NT2/D1 (cell line): ENCODE data around the gene GNB5.
"Not testable (repeated sequence)": the region's sequence is repeated elsewhere in the genome, so short reads cannot be mapped to it uniquely, and the experiment has no call there.

ENCODE experiments used
- DNase-seq: peaks from one replicate; pipeline ENCODE4 v3.0.0-alpha.2; 2011; ENCODE audit warnings: low read depth, low spot score
- H3K27me3 ChIP-seq: 2 replicates; pipeline ENCODE4 v1.6.0; 2011; ENCODE audit warnings: mild to moderate bottlenecking; ENCODE audit not compliant: insufficient read length, insufficient read depth
- H3K36me3 ChIP-seq: 2 replicates; pipeline ENCODE4 v1.6.1; 2011; ENCODE audit warnings: mild to moderate bottlenecking, low read length, mixed read lengths; ENCODE audit not compliant: insufficient read depth, insufficient read length
- H3K4me1 ChIP-seq: 2 replicates; pipeline ENCODE4 v1.5.1; 2011; ENCODE audit not compliant: insufficient read depth, insufficient read length
- H3K4me3 ChIP-seq: 2 replicates; pipeline ENCODE4 v1.5.1; 2011; ENCODE audit warnings: low read depth; ENCODE audit not compliant: insufficient read length
- H3K9ac ChIP-seq: 2 replicates; pipeline ENCODE4 v1.6.0; 2011; ENCODE audit warnings: low read depth; ENCODE audit not compliant: insufficient read length
- H3K9me3 ChIP-seq: 2 replicates; pipeline ENCODE4 v1.5.1; 2011; ENCODE audit warnings: mild to moderate bottlenecking, low read length; ENCODE audit not compliant: insufficient read depth
- SUZ12 ChIP-seq: IDR thresholded peaks from 2 replicates; pipeline ENCODE4 v1.6.1; 2011; ENCODE audit not compliant: insufficient read length, insufficient read depth; ENCODE audit errors: extremely low read depth
- YY1 ChIP-seq: IDR thresholded peaks from 2 replicates; pipeline ENCODE4 v1.6.1; 2011; ENCODE audit not compliant: insufficient read length, insufficient read depth
- ZNF274 ChIP-seq: IDR thresholded peaks from 2 replicates; pipeline ENCODE4 v1.6.1; 2011; ENCODE audit warnings: mild to moderate bottlenecking, low read depth, low read length

Gene GNB5

DNA sequence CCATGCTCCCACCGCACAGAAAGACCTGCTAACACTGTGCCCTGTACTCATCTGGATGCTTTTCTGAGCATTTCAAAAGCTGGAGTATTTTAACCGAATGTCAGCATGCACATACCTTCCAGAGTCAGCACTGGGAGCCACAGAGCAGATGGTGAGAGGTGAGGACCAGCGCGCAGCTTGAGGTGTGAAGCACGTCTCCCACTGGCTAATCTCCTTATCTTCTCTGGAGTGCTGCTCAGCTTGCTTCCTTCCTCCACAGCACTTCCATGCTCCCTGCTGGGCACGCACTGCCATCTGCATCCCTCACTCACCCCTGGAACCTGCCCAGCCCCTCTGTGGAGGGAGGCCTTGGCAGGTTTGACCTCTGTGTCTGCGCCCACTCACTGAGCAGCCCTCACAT lies at the start of gene GNB5:
TSS of gene GNB5 (minus strand) at position 186 of the 400 bp plus-strand sequence. CDS start 6,716 bp downstream, outside the sequence.
- no peaks in the 10 kb centered on the region for H3K36me3 ChIP-seq
- peaks cover 3% of the 10 kb centered on the region for H3K4me1 ChIP-seq
- TF ChIP-seq YY1, result no peak
- TF ChIP-seq SUZ12, result no peak
- no peak for TF ChIP-seq ZNF274
- no peaks in the 10 kb centered on the region for H3K9me3 ChIP-seq
- no peaks in the 10 kb centered on the region for H3K27me3 ChIP-seq
- H3K4me3 ChIP-seq, result no peak within 1 kb of the TSS
- H3K9ac ChIP-seq, result no peak within 1 kb of the TSS
- DNase-seq, result no peak

GRCh38 chr15:52240166-52240565 lies 49.0 kb upstream of the GNB5 start:
- no peaks in the 10 kb centered on the region for H3K27me3 ChIP-seq
- no peaks in the 10 kb centered on the region for H3K9me3 ChIP-seq
- no peak overlapping the region for H3K4me3 ChIP-seq
- no peak for DNase-seq
- H3K9ac ChIP-seq, result no peak overlapping the region
- H3K4me1 ChIP-seq, result no peaks in the 10 kb centered on the region
- TF ChIP-seq SUZ12 (no peak), ZNF274 (no peak), YY1 (no peak)
- H3K36me3 ChIP-seq, result peaks cover 8% of the 10 kb centered on the region

DNA sequence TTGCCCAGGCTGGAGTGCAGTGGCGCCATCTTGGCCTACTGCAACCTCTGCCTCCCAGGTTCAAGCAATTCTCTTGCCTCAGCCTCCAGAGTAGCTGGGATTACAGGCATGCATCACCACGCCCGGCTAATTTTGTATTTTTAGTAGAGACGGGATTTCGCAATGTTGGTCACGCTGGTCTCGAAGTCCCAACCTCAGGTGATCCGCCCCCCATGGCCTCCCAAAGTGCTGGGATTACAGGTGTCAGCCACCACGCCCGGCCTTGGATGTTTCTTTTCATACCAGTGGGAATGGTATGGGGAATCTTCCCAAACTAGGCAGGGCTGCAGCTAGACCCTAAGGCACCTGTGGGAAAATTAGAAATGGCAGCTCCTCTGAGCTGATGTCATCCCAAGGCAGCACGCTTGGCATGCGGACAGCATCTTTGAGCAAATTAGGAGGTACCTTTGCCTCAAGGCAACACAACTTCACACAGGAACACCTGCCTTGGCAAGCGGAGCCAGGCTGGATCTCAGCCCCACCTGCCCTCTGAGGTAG lies 47.9 kb upstream of the GNB5 start:
- H3K27me3 ChIP-seq, H3K9ac ChIP-seq, H3K9me3 ChIP-seq, H3K36me3 ChIP-seq, H3K4me3 ChIP-seq, DNase-seq, H3K4me1 ChIP-seq: not testable (repeated sequence)

DNA sequence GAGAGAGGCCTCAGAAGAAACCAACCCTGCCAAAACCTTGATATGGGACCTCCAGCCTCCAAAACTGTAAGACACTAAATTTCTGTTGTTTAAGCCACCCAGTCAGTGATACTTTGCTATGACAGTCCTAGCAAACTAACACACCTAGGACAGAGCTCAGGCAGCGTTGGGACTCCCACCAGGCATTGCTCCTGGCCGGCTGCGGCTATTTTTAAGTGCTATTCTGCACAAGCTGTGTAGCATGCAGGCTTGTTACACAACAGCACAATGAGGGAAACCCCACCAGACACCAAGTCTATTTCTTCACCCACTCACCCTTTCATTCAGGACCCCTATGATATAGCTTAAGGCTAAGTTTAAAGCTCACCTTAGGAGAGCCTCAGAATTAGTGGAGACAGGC lies 47.0 kb upstream of the GNB5 start:
- no peak for TF ChIP-seq ZNF274
- TF ChIP-seq SUZ12, result no peak
- no peak for TF ChIP-seq YY1
- H3K36me3 ChIP-seq, result no peaks in the 10 kb centered on the region

DNA sequence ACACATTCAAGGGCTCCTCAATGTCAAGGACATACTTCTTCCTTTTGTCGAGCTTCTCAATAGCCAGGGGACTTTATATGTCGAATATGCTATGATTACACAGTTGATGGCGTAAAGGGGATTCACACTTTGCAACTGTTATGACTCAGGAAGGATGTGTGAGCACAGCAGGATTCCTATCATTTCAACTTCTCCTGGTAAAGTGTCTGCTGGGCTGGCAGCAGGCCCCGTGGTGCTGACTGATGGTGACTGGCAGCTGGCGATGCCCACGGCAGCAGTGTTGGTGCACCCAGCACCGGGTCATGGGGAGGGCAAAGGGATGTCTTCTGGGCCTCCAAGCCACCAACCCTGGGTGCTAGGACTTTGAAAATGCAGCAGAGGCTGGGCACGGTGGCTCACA lies 44.8 kb upstream of the GNB5 start:
- Histone ChIP-seq H3K27me3 (no peaks in the 10 kb centered on the region), H3K9me3 (no peaks in the 10 kb centered on the region), H3K4me1 (no peaks in the 10 kb centered on the region), H3K36me3 (no peaks in the 10 kb centered on the region), H3K4me3 (no peak overlapping the region), H3K9ac (no peak overlapping the region)
- DNase-seq, result no peak
- no peak for TF ChIP-seq YY1
- TF ChIP-seq SUZ12, result no peak
- no peak for TF ChIP-seq ZNF274

More for the DNA sequence above, 47.0 kb upstream of the GNB5 start:
- DNase-seq, result no peak
- no peak overlapping the region for H3K9ac ChIP-seq
- no peaks in the 10 kb centered on the region for H3K4me1 ChIP-seq
- no peak overlapping the region for H3K4me3 ChIP-seq
- no peaks in the 10 kb centered on the region for H3K27me3 ChIP-seq
- no peaks in the 10 kb centered on the region for H3K9me3 ChIP-seq

- no peak overlapping the region for H3K9ac ChIP-seq
- H3K27me3 ChIP-seq, result no peaks in the 10 kb centered on the region
- no peak for TF ChIP-seq ZNF274
- H3K9me3 ChIP-seq, result no peaks in the 10 kb centered on the region
- no peaks in the 10 kb centered on the region for H3K36me3 ChIP-seq
- DNase-seq, result no peak
- no peak overlapping the region for H3K4me3 ChIP-seq
- H3K4me1 ChIP-seq, result no peaks in the 10 kb centered on the region
Measured at GRCh38 chr15:52234596-52235541, 43.7 kb upstream of the GNB5 start.

- Histone ChIP-seq H3K36me3 (no peaks in the 10 kb centered on the region), H3K4me3 (no peak overlapping the region), H3K27me3 (no peaks in the 10 kb centered on the region), H3K4me1 (no peaks in the 10 kb centered on the region), H3K9ac (no peak overlapping the region), H3K9me3 (no peaks in the 10 kb centered on the region)
- no peak for TF ChIP-seq SUZ12
- TF ChIP-seq ZNF274, result no peak
- TF ChIP-seq YY1, result no peak
- no peak for DNase-seq
Measured at GRCh38 chr15:52233405-52233804, 42.2 kb upstream of the GNB5 start.
